K562 (cell line): ENCODE measurements around the gene UBR1. TPM values are rescaled to one million over a fixed set of nuclear protein-coding genes. Genes with fewer than 3 reads are reported as not detected.

Source experiments
- ADNP ChIP-seq: fragments of 200-800 bp; sonication (Bioruptor generic); IDR thresholded peaks from 2 replicates; pipeline ENCODE4 v1.6.1; 2016; ENCODE audit warnings: missing genetic modification characterization, missing compliant biosample characterization
- CEBPG ChIP-seq, 3 experiments: fragments of 200-800 bp in 1 of 3; sonication (Bioruptor generic) in 1 of 3; sonication (generic) in 1 of 3; formaldehyde crosslinking in 1 of 3; IDR thresholded peaks in 2 of 3; conservative IDR thresholded peaks in 1 of 3; 2 replicates each; pipeline versions ENCODE4 v1.6.1 to v1.8.0; 2016 to 2022; ENCODE audit warnings: missing compliant biosample characterization in 2 of 3, missing genetic modification characterization in 2 of 3, mild to moderate bottlenecking in 1 of 3, missing genetic modification reagents in 1 of 3
- HNRNPUL1 ChIP-seq: fragments of 200-400 bp; formaldehyde crosslinking; IDR thresholded peaks from 2 replicates; pipeline ENCODE4 v1.6.1; 2017; ENCODE audit warnings: low read length
- KLF1 ChIP-seq: fragments of 450-650 bp; IDR thresholded peaks from 2 replicates; pipeline ENCODE4 v1.6.1; 2016; ENCODE audit warnings: missing genetic modification characterization, missing compliant biosample characterization
- MLX ChIP-seq, 2 experiments: fragments of 450-650 bp in 1 of 2; sonication (generic) in 1 of 2; formaldehyde crosslinking; conservative IDR thresholded peaks; 2 replicates each; pipeline versions ENCODE4 v1.4.0 to v1.8.1; 2020 to 2022; ENCODE audit warnings: mild to moderate bottlenecking in 1 of 2, missing genetic modification reagents in 1 of 2
- NKRF ChIP-seq: fragments of 450-650 bp; IDR thresholded peaks from 2 replicates; pipeline ENCODE4 v1.6.1; 2016; ENCODE audit warnings: borderline replicate concordance
- PHF21A ChIP-seq: fragments of 450-650 bp; IDR thresholded peaks from 2 replicates; pipeline ENCODE4 v1.6.1; 2017; ENCODE audit warnings: low read depth, borderline replicate concordance
- SMARCE1 ChIP-seq: fragments of 450-650 bp; IDR thresholded peaks from 2 replicates; pipeline ENCODE4 v1.7.1; 2016; ENCODE audit warnings: mild to moderate bottlenecking
- SP1 ChIP-seq: sonication (generic); formaldehyde crosslinking; IDR thresholded peaks from 2 replicates; pipeline ENCODE4 v1.8.1; 2022; ENCODE audit warnings: mild to moderate bottlenecking, missing genetic modification reagents
- STAT5A ChIP-seq: IDR thresholded peaks from 2 replicates; pipeline ENCODE4 v1.6.1; 2012; ENCODE audit warnings: low read length, inconsistent platforms, borderline replicate concordance
- TEAD1 ChIP-seq, 2 experiments: fragments of 450-650 bp in 1 of 2; sonication (generic) in 1 of 2; formaldehyde crosslinking; IDR thresholded peaks; 2 replicates each; pipeline versions ENCODE4 v1.4.0 to v1.8.0; 2020 to 2022; ENCODE audit warnings: mild to moderate bottlenecking in 2 of 2, missing genetic modification reagents in 1 of 2
- ZHX1 ChIP-seq: fragments of 150-350 bp; conservative IDR thresholded peaks from 2 replicates; pipeline ENCODE4 v1.6.1; 2014; ENCODE audit warnings: low read length
- ZNF143 ChIP-seq: sonication (generic); formaldehyde crosslinking; IDR thresholded peaks from 2 replicates; pipeline ENCODE4 v1.9.0; 2022; ENCODE audit warnings: mild to moderate bottlenecking, missing genetic modification reagents
- ZNF347 ChIP-seq: fragments of 450-650 bp; formaldehyde crosslinking; IDR thresholded peaks from 2 replicates; pipeline ENCODE4 v1.4.0; 2020; ENCODE audit warnings: low read depth, mild to moderate bottlenecking, moderate library complexity
- polyA plus RNA-seq, 8 experiments: library from polyadenylated mRNA; depleted of rRNA in 4 of 8; stranded (reverse) in 5 of 8; unstranded in 3 of 8; fragments of >200 nt; fragmentation: Nextera tagmentation in 2 of 8; fragmentation: Illumina TruSeq in 1 of 8; extraction: Ambion mirVana in 2 of 8; extraction: Trizol in 1 of 8; gene quantifications; 2 replicates each; pipeline versions ENCODE4 v1.2.1 to v1.2.3, GENCODE V29; 2011 to 2014; ENCODE audit warnings: inconsistent platforms in 1 of 8, missing spikeins in 1 of 8
- total RNA-seq, 7 experiments: library from RNA; depleted of rRNA in 6 of 7; stranded (reverse); fragments of >200 nt in 6 of 7; fragmentation: Illumina TruSeq in 2 of 7; extraction: Trizol in 2 of 7; gene quantifications; 2 replicates each; pipeline versions ENCODE4 v1.2.1 to v1.2.3, GENCODE V29; 2011 to 2021; ENCODE audit warnings: low replicate concordance in 1 of 7
- TF ChIP-seq, protein P1 (sequence below): sonication (generic); formaldehyde crosslinking; IDR thresholded peaks from 2 replicates; pipeline ENCODE4 v1.8.0; 2023; ENCODE audit warnings: missing genetic modification reagents, mild to moderate bottlenecking, borderline replicate concordance

Gene UBR1
- total and polyA plus RNA-seq, 9 of the 15 experiments (the other 6 are each of a cell fraction or from before 2014, with no cell fraction given): 5.8 to 30.7 (median 15.3) TPM

- TF ChIP-seq CEBPG (CRISPR knock-in tag; IDR thresholded peaks at IDR 0.05) (no peak), CEBPG (tag; conservative IDR thresholded peaks at IDR 0.05 in 1 of 2, IDR thresholded peaks at IDR 0.05 in 1 of 2) (no peak), NKRF (no peak), ZNF143 (peak; percentile 85), PHF21A (no peak), SMARCE1 (no peak), STAT5A (no peak), SP1 (CRISPR knock-in tag) (peak; percentile 99), HNRNPUL1 (no peak), ZNF347 (CRISPR knock-in tag) (no peak), KLF1 (tag) (no peak), MLX (CRISPR knock-in tag; conservative IDR thresholded peaks at IDR 0.05) (no peak), ADNP (tag) (no peak), ZHX1 (no peak), TEAD1 (CRISPR knock-in tag; IDR thresholded peaks at IDR 0.05) (no peak; a peak in 1 of 4 replicates)
- TF ChIP-seq, protein P1, sequence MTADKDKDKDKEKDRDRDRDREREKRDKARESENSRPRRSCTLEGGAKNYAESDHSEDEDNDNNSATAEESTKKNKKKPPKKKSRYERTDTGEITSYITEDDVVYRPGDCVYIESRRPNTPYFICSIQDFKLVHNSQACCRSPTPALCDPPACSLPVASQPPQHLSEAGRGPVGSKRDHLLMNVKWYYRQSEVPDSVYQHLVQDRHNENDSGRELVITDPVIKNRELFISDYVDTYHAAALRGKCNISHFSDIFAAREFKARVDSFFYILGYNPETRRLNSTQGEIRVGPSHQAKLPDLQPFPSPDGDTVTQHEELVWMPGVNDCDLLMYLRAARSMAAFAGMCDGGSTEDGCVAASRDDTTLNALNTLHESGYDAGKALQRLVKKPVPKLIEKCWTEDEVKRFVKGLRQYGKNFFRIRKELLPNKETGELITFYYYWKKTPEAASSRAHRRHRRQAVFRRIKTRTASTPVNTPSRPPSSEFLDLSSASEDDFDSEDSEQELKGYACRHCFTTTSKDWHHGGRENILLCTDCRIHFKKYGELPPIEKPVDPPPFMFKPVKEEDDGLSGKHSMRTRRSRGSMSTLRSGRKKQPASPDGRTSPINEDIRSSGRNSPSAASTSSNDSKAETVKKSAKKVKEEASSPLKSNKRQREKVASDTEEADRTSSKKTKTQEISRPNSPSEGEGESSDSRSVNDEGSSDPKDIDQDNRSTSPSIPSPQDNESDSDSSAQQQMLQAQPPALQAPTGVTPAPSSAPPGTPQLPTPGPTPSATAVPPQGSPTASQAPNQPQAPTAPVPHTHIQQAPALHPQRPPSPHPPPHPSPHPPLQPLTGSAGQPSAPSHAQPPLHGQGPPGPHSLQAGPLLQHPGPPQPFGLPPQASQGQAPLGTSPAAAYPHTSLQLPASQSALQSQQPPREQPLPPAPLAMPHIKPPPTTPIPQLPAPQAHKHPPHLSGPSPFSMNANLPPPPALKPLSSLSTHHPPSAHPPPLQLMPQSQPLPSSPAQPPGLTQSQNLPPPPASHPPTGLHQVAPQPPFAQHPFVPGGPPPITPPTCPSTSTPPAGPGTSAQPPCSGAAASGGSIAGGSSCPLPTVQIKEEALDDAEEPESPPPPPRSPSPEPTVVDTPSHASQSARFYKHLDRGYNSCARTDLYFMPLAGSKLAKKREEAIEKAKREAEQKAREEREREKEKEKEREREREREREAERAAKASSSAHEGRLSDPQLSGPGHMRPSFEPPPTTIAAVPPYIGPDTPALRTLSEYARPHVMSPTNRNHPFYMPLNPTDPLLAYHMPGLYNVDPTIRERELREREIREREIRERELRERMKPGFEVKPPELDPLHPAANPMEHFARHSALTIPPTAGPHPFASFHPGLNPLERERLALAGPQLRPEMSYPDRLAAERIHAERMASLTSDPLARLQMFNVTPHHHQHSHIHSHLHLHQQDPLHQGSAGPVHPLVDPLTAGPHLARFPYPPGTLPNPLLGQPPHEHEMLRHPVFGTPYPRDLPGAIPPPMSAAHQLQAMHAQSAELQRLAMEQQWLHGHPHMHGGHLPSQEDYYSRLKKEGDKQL (CRISPR knock-in tag): no peak
Measured at GRCh38 chr15:42920519-42921341, 185.1 kb downstream of the UBR1 start, which contains the start of gene TTBK2 (continued).
